Measurements from ENCODE around the gene CCL21. TPM values are rescaled to one million over a fixed set of nuclear protein-coding genes. Genes with fewer than 3 reads are reported as not detected.

The CCL21 gene
- total and polyA plus RNA-seq, 2 of the 13 experiments (the other 11 are each of a cell fraction or from before 2014, with no cell fraction given): not detected

DNA sequence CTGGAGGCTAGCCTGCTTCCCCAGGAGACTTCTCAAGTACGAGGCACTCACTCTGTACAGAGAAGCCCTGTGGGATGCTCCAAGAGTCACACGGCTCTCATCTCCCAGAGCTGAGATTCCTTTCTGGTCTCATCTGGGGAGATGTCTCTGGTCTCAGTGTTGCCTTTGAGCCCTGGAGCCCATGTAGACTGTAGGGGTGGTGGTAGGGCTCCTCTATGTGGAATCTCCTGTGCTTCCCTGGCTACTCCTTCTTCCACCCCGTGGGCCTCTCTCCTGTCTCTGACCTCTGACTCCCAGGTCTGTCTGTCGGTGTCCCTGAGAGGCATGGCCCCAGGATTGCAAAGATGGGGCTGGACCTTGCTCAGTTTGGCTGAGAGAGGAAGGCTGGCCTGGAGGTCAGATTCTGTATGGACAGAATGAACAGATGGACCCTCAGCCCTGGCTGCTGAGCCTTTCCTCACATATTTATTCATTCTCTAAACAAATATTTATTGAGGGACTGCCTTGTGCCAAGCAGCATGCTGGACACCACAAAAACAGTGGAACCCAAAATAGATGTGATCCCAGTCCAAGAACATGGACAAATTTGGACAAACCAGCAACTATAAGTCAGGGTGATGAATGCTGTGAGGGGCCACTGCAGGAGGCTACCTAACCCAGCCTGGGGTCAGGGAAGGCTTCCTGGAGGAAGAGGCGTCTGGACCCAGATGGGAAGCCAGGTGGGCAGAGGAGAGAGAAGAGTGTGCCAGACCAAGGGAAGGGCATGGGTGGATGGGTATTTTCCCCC is 21.4 kb downstream of the CCL21 start (continued):
- TF ChIP-seq NR3C1 (CRISPR knock-in tag; IDR thresholded peaks at IDR 0.05) (no peak), ERF (CRISPR knock-in tag; IDR thresholded peaks at IDR 0.05) (0 out of 2 replicates have a peak, but pooled peaks have one; percentile 35), THAP11 (CRISPR knock-in tag; IDR thresholded peaks at IDR 0.05) (peak; percentile 48), CHD4 (IDR thresholded peaks at IDR 0.05; ENCODE audit: borderline replicate concordance, low read length) (0 out of 2 replicates have a peak, but pooled peaks have one; percentile 21), REXO4 (CRISPR knock-in tag; IDR thresholded peaks at IDR 0.05; ENCODE audit: borderline replicate concordance) (no peak), HNF4A (CRISPR knock-in tag; IDR thresholded peaks at IDR 0.05) (peak; percentile 95), ZNF570 (CRISPR knock-in tag; IDR thresholded peaks at IDR 0.05; ENCODE audit: borderline replicate concordance) (no peak), ZSCAN22 (CRISPR knock-in tag; IDR thresholded peaks at IDR 0.05) (no peak), KLF12 (CRISPR knock-in tag; IDR thresholded peaks at IDR 0.05; ENCODE audit: borderline replicate concordance) (no peak), PHF5A (CRISPR knock-in tag; IDR thresholded peaks at IDR 0.05; ENCODE audit: low read depth, unreplicated experiment) (no peak), ARNTL (CRISPR knock-in tag; IDR thresholded peaks at IDR 0.05) (no peak), MXI1 (IDR thresholded peaks at IDR 0.05; ENCODE audit: borderline replicate concordance, low read depth, low read length) (0 out of 3 replicates have a peak, but pooled peaks have one; percentile 23), ZKSCAN1 (IDR thresholded peaks at IDR 0.05; ENCODE audit: low read length) (no peak), ZSCAN25 (CRISPR knock-in tag; IDR thresholded peaks at IDR 0.05) (peak; percentile 20; the same call in 1 of the 2 replicates), ZNF816 (CRISPR knock-in tag; IDR thresholded peaks at IDR 0.05; ENCODE audit: borderline replicate concordance) (no peak), ZNF549 (CRISPR knock-in tag; IDR thresholded peaks at IDR 0.05) (no peak), ZC3H13 (CRISPR knock-in tag; IDR thresholded peaks at IDR 0.05) (no peak), HOXA7 (CRISPR knock-in tag; IDR thresholded peaks at IDR 0.05) (no peak), KAT7 (CRISPR knock-in tag; IDR thresholded peaks at IDR 0.05; ENCODE audit: borderline replicate concordance) (no peak), PPARG (CRISPR knock-in tag; conservative IDR thresholded peaks at IDR 0.05) (peak; percentile 62)
- TF ChIP-seq, protein P1, sequence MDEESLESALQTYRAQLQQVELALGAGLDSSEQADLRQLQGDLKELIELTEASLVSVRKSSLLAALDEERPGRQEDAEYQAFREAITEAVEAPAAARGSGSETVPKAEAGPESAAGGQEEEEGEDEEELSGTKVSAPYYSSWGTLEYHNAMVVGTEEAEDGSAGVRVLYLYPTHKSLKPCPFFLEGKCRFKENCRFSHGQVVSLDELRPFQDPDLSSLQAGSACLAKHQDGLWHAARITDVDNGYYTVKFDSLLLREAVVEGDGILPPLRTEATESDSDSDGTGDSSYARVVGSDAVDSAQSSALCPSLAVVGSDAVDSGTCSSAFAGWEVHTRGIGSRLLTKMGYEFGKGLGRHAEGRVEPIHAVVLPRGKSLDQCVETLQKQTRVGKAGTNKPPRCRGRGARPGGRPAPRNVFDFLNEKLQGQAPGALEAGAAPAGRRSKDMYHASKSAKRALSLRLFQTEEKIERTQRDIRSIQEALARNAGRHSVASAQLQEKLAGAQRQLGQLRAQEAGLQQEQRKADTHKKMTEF (CRISPR knock-in tag; IDR thresholded peaks at IDR 0.05): peak; percentile 57
- TF ChIP-seq, protein P2, sequence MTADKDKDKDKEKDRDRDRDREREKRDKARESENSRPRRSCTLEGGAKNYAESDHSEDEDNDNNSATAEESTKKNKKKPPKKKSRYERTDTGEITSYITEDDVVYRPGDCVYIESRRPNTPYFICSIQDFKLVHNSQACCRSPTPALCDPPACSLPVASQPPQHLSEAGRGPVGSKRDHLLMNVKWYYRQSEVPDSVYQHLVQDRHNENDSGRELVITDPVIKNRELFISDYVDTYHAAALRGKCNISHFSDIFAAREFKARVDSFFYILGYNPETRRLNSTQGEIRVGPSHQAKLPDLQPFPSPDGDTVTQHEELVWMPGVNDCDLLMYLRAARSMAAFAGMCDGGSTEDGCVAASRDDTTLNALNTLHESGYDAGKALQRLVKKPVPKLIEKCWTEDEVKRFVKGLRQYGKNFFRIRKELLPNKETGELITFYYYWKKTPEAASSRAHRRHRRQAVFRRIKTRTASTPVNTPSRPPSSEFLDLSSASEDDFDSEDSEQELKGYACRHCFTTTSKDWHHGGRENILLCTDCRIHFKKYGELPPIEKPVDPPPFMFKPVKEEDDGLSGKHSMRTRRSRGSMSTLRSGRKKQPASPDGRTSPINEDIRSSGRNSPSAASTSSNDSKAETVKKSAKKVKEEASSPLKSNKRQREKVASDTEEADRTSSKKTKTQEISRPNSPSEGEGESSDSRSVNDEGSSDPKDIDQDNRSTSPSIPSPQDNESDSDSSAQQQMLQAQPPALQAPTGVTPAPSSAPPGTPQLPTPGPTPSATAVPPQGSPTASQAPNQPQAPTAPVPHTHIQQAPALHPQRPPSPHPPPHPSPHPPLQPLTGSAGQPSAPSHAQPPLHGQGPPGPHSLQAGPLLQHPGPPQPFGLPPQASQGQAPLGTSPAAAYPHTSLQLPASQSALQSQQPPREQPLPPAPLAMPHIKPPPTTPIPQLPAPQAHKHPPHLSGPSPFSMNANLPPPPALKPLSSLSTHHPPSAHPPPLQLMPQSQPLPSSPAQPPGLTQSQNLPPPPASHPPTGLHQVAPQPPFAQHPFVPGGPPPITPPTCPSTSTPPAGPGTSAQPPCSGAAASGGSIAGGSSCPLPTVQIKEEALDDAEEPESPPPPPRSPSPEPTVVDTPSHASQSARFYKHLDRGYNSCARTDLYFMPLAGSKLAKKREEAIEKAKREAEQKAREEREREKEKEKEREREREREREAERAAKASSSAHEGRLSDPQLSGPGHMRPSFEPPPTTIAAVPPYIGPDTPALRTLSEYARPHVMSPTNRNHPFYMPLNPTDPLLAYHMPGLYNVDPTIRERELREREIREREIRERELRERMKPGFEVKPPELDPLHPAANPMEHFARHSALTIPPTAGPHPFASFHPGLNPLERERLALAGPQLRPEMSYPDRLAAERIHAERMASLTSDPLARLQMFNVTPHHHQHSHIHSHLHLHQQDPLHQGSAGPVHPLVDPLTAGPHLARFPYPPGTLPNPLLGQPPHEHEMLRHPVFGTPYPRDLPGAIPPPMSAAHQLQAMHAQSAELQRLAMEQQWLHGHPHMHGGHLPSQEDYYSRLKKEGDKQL (CRISPR knock-in tag; IDR thresholded peaks at IDR 0.05; ENCODE audit: low read depth): 0 out of 2 replicates have a peak, but pooled peaks have one; percentile 28
